HG02588 (cell line): ENCODE results near the gene KCTD17.
"Not testable (repeated sequence)": the region's sequence is repeated elsewhere in the genome, so short reads cannot be mapped to it uniquely, and the experiment has no call there.

Experiments
- ATAC-seq: cut with Tn5 transposase; IDR thresholded peaks from one replicate; pipeline ENCODE4 v1.9.1; 2021; ENCODE audit warnings: mild to moderate bottlenecking, moderate library complexity; ENCODE audit not compliant: unreplicated experiment

KCTD17 gene

DNA sequence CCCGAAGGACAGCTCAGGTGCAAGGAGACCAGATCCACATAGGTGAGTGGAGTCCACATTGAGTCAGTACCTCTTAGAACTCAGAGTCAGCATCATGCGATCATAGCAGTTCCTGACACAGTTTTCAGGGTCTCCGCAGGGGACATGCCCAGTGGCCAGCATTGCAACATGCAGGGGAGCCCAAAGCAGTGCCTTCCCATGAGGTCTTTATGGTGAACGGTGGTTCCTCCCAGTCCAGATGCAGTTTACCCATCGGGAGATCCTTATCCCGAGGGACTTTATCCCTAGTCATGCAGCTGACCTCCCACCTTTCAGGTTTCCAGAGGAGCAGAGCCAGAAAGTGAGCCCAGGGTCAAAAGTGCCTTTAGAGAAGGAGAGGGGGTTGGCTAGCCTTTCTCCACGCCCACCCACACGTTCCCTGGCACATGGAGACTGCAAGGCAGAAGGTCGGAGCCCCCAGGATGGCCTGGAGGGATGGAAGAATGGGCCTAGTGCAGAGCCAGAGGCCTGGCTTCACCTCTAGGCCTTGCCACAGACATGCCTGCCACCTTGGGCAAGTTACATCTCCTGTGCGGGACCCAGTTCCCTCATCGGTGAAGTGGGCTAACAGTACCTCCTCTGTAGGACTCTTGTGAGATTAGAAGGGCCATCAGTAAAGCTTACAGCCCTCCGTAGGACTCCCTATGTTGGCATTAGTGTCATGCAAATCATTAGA lies 6.4 kb downstream of the KCTD17 start:
- no peak for ATAC-seq

DNA sequence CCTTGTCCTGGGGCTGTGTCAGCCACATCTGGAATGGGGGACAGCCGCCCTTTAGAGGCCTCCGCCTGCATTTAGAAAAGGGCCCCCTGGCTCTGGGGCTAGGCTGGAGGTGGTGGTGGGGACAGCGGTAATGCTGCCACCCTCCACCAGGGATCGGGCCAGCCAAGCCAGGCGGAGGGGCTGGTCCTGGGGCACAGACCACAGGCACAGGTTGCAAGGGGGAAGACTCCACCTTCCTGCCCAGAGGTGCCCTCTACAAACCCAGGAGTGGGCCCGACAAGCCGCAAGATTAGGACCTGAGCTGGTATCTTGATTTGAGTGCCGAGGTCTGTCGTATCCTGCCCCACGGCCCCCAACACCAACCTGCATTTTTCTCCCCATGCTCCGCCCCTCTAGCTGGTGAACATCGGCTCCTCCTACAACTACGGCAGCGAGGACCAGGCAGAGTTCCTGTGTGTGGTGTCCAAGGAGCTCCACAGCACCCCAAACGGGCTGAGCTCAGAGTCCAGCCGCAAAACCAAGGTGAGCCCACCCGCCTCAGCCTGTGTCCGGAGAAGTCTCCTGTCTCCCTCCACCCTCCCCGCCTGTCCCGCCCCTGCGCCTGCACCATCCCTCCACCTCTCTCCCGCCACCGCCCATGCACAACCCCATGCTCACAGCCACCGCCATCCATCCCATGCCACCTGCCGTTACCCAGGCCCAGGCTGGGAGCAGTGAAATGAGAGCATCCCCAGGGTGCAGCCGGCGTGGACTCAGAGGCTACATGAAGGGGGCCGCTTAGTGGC lies 7.6 kb downstream of the KCTD17 start:
- ATAC-seq = no peak

DNA sequence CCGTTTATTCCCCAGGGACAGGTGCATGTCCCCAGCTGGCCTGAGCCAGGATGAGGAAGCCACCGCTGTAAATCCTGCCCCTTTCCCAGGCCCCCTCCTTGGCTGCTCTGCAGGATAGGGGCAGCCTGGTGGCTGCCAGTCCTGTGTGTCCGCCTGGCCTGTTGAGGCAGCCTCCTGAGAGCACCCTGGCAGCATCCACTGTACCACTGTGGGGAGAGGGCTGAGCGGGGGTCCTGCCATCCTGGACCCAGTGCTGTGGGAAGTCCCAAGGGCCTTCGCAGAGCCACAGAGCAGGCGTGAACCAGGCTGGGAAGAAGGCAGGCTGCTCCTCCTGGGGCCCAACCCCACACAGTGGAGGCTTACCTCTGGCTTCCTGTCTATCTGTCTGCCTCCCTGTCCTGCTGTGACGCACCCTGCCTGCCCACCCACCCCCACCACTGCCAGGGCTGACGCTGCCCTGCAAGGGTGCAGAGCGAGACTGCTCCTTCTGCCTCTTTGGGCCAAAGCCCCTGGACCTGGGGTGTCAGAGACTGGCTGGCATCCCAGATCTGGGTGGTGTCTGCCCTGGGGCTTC lies 8.4 kb downstream of the KCTD17 start:
- ATAC-seq = no peak

DNA sequence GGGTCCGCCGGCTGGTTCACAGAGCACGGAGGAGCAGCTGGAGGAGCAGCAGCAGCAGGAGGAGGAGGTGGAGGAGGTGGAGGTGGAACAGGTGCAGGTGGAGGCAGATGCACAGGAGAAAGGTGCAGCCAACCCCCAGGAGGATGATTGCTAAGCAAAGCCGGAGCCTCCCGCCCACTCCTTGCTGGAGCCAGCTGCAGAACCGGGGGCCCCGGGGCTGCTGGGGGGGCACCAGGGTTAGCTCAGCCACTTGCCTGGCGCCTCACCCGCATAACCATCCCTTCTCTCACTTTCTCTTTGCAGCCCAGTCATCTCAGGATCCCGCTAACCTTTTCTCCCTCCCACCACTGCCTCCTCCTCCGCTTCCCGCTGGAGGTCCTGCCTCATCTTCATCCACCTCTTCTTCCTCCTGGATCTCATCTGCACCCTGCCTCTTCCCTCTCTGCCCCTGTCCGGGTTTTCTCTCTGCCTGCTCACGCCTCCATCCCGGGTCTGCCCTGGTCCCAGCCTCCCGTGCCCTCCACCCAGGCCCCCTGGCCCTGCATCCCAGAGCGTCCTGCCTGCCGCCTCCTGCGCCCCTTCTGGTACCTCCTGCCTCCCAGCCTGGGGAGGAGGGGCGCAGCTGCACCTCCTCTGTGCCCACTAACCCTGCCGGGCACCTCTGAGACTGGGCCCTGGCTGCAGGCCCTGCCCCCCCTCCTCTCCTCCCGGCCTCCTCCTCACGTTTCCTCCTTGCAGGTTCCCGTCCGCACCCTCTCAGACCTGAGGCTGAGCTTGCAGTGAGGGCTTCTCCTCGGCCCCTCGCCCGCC lies 9.5 kb downstream of the KCTD17 start:
- no peak for ATAC-seq

DNA sequence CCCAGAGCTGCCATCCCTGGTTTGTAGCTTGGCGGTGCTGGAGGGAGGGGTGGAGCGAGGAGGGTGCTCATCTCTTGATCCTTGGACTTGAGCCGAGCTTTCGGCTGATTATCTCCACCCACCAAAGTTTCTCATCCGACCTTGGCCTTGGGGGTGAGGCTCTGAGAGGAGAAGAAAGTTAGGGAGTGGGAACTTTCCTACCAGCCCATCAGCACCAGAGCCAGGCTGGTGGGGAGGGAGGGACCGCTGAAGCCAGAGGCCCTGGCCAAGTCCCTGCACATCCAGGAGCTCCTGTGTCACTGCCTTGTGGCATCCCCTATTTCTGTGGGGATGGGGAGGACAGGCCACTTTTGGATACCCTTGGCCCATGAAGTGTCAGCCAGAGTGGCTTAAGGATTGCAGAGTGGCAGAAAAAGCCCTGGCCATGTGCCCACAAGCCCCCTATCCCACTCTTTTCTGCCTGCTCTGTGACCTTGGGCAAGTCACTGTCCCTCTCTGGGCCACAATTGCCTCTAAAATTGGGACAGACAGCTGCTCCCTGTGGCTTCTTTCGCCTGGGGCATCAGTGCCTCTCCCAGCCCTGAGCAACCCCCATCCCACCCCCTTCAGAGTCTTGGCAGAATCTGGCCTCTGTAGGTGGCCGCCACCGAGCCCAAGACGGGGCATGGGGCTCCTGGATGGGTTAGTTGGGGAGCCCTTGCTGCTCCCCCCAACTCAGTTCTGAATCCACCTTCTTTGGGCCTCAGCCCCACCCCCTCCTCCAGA lies 10.3 kb downstream of the KCTD17 start:
- ATAC-seq = no peak

DNA sequence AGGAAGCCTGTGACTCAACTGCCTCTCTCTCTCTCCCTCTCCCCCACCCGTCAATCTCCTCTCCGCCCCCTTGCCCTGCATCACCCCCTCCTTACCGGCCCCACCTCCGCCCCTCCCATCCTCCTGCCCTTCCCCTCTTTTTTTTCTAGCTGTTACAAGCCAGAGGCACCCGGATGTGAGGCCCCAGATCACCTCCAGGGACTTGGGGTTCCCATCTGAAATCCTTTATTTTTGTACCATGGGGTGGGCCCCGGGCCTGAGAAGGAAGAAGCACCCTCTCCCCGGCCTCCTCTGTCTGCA lies 10.8 kb downstream of the KCTD17 start:
- no peak for ATAC-seq

DNA sequence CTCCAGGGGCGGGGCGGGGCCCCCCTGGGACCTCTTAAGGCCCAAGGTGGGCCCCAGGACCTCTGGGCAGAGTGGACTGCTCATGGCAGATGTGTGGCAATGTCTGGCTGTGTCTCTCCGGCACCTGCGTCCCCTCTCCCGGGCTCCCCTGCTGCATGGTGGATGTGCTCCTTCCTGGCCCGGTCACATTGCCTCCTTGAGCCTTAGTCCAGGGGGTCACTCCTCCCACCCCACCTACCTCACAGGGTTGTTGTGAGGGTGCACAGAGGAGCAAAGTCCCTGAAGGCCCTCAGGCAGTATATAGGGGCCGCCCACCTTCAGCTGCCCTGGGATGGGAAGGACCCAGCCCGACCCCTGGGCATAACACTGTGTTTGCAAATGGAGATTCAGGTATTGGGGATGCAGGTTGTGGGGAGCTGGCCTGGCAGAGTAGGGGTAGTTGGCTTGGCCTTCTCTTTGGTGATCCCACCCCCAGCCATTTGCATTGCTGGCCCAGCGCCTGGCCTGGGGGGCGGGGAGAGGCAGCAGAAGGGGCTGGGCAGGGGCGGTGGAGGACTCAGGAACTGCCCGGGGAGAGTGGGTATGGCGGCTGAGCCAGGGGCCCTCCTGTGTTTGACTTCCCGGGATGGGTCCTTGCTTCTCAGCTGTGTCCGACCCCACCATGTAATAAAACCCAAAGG lies 11.3 kb downstream of the KCTD17 start:
- ATAC-seq = no peak

DNA sequence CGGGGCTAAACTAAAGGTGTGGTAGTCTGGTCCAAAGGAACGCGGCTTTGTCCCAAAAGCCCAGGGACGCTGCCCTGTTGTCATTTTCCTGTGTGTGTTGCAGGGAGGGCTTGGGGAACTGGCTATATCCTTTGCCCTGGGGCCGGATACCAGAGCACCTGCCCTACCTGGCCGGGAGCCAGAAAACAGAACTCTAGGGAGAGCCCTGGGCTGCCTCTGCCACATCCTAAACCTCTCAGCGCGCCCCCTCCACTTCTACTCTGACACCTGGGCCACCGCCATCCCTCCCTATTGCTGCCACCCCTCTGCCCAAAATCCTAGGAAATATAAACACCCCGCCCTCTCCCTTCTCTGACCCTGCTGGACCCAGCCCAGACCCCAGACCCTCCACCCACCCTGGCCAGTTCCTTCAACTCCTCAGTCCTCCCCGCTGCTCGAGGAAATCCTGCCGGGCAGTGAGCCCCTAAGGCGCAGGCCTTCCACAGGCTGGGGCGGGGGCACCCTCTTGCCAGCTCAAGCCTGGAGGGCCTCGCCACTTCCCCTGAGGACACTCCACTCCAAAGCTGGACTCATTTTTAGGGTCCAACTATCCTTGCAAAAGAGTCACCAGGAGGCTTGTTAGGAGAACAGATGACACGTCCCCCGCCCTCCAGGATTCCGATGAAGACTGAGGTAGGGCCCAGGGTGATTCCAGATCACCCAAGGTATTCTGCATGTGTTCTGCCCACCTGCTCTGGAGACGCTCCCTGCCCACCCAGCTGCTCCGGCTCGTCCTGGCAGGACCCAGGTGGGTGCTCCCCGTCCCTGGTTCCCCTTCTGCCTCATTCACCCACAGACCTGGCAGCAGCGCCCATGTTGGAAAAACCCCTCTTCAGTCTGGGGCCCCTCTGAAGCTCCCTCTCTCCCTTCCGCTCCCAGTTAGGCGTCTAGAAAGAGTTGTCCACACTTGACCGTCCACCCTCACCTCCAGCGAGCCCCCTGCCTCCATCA lies 12.2 kb downstream of the KCTD17 start:
- ATAC-seq = no peak

DNA sequence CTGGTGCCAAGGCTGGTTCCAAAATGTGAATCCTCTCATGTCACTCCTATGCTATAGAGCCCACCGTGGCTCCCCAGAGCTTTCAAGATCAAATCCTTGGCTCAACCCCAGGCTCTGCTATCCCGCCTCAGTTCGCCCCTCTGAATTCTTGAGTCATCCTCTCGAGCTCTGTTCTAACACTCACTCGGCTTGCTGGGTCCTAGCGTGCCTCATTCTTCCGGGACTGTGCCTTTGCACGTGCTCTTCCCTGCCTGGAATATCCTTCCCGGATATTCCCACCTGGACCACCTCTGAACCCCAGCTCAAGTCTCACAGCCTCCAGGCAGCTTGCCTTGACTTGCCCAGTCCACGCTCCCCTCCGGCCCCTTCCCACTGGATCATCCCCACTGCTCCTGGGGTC lies 13.0 kb downstream of the KCTD17 start:
- no peak for ATAC-seq

DNA sequence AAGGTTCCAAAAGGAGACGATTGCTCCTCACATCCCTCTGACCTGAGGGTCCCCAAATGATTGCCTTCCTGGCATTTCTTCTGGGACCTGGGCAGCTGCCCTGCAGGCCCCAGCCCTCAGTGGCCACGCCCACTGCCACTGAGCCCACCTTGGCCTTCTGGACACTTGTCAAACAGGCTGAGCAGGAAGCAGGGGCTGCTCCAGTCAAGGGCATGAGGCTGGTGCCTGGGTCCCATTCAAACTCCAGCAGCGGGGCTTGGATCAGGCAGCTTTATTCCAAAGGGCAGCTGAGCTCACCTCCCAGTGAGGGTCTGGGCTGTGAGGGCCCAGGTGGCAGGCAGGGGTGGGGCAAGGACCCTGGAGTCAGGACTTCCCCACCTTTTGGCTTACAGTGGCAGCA lies 13.6 kb downstream of the KCTD17 start:
- ATAC-seq = no peak

DNA sequence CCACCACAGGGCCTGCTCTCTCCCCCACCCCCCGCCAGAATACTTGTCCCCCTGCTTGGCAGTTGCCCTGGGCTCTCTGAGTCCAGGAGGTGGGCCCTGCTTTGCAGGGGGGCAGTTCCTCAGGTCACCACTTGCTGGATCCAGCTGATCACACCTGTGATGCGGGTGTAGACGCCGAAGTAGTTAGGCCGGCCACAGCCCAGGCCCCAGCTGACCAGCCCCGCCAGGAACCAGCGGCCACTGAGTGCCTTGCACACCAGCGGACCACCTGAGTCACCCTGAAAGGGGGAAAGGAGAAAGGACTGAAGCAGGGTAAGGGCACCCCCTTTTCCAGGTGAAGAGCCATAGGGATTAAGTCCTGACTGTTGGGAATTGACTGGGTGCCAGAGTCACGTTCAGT lies 14.4 kb downstream of the KCTD17 start:
- ATAC-seq = no peak

DNA sequence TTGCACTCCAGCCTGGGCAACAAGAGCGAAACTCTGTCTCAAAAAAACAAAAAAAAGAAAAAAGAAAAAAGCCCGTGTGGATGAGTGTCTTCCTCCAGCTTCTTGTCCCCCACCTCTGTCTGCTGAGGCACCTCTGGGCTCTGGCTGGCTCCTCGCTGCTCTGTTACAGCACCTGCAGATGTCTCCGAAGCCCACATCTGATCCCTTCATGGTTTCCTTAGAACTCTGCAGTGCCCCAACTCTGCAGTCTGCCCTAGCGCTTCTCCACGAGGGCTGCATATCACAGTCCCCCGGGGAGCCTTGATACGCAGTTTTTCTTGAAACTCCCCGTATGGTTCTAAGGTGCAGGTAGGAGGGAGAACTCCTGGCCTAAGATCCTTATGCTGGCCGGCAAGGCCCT lies 15.9 kb downstream of the KCTD17 start:
- no peak for ATAC-seq

DNA sequence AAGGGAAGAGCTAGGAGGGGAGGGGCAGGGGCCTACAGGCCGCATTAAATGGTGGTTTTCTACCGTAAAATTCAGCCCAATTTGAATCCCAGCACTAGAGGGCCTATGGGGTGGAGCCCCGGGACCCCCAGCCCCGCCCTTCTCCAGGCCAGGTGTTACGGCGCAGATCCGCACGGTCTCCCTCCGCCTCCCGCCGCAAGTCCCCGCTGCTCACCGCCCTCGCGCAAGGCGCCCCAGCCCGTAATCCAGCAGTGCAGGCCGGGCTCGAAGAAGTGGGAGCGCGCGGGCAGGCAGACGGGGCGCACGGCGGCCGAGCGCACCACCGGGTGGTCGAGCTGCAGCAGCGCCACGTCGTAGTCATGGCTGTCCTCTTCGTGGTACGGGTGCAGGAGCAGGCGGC lies 17.3 kb downstream of the KCTD17 start:
- ATAC-seq = no peak

DNA sequence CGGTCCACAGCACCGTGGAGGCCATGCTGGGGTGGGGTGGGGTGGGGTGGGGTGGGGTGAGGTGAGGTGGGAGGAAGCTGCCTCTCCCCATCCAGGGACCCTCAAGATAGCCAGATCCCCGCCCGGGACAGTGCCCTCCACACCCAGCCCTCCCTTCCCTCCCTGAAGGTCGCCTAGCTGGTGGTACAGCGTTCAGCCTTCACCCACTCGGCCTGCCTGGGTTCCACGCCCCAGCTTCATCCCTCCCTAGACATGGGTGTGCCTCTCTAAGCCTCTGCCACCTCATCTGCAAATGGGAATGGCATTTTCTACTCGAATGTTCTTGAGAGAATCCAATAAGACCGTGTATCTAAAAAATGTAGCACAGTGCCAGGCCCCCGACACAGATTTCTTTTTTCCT lies 17.8 kb downstream of the KCTD17 start:
- no peak for ATAC-seq

DNA sequence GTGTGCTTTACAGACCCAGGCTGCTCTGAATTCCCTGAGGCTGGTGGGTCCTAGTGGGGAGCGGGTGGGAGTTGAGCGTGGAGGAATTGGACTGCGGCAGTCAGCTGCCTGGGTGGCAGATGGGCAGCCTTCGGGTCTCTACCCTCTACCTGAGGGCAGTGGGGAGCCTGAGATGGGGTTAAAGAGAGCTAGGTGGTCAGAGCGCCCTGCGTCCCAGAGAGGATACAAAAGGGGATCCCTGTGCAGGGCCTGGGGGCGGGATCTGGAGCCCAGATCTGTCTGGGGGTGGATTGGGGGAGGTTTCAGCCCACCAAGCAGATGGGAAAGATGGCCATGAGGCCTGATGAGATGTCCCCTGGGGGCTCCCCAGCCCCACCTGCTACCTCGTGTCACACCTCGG lies 18.2 kb downstream of the KCTD17 start:
- no peak for ATAC-seq

DNA sequence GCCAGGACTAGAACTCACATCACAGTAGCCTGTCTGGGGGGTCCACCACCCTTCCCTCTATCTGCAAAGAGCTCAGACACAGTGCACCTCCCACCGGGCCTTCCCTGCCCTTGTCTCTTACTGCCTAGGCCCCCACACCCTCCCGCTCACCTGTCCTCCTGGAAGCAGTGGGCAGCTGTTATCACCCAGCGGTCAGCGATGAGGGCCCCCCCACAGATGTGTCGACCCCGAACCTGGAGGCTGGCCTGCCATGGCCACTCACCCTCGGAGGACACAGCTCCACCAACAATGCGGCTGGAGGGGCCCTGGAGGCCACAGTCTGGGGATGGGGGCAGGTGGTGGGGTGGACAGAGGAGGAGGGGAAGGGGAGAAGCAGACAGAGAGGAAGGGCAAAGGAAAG lies 18.8 kb downstream of the KCTD17 start:
- no peak for ATAC-seq

DNA sequence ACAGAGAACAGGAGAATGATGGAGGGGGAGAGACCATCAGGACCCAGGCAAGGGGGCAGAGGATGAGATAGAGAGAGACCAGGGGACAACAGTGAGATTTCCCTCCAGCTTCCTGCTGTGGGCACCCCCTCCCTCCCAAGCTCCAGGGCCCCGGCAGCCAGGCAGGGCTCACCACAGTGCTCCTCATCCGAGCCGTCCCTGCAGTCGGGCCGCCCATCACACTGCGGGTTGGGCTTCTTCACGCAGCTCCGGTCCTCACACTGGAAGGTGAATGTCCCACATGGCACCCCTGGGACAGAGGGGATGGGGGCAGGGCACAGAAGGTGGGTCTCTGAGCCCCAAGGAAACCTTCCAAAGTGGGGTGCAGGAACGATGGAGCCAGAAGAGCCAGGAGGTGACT lies 19.2 kb downstream of the KCTD17 start:
- no peak for ATAC-seq

DNA sequence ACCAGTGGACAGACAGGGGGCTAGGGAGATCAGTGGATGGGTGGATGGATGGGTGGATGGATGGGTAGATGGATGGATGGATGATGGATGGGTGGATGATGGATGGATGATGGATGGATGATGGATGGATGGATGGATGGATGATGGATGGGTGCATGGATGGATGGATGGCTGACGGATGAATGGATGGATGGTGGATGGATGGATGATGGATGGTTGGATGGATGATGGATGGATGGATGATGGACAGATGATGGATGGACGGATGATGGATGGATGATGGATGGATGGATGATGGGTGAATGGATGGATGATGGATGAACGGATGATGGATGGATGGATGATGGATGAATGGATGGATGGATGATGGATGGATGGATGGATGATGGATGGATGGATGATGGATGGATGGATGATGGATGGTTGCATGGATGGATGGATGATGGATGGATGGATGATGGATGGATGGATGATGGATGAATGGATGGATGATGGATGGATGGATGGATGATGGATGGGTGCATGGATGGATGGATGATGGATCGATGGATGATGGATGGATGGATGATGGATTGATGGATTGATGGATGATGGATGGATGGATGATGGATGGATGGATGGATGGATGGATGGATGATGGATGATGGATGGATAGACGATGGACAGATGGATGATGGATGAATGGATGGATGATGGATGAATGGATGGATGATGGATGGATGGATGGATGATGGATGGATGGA lies 20.5 kb downstream of the KCTD17 start:
- ATAC-seq = not testable (repeated sequence)
